Adrenal gland (tissue), 5 donors: ENCODE data around the gene STEAP2.

ENCODE experiments used
- POLR2A ChIP-seq, 2 donors: fragments of 450-650 bp; IDR thresholded peaks; one replicate each; pipeline ENCODE4 v1.6.1; 2017; ENCODE audit warnings: antibody characterized with exemption in 2 of 2, mild to moderate bottlenecking in 2 of 2, moderate library complexity in 1 of 2
- TF ChIP-seq, protein P1 (sequence below), 6 experiments: fragments of 450-650 bp in 4 of 6; fragments of 200-600 bp in 2 of 6; sonication (generic) in 1 of 6; IDR thresholded peaks; 1 replicate in 5 of 6; 2 replicates in 1 of 6; pipeline versions ENCODE4 v1.5.1 to v1.8.0; 2016 to 2021; ENCODE audit warnings: antibody characterized with exemption in 6 of 6, mild to moderate bottlenecking in 2 of 6, moderate library complexity in 1 of 6
- donor health status: DM: no; HTN: no; CAD: no.

DNA sequence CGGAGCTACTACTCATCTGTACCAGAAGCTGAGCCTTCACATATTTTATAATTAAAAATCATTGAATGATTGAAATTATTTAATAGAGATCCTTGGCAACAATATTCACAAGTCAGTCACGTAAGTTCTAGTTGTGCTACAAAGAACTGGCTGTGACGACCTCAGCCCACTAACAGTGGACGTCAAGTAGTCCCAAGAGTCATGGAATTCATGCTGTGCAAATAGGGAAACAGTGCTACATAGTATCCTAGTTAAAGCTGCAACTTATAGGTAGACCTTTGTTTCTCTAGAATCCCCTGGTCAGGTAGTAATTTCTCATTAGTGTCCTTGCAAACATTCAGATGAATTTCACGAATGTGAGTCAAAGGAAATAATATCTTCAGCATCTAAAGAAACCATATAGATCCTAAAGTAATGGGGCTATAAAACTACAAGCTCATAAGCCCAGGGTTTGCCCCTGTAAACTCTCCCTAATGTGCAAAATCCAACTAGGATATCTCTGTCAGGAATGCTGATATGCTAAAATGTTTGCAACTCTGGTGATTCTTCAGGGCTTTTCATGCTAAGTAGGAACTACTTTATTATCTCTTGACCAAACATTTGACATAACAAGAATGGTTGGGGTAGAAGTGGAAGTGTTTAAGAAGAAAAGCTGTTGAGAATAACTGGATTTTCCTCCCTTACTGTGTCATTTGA lies 64.6 kb downstream of the STEAP2 start:
- TF ChIP-seq, protein P1, sequence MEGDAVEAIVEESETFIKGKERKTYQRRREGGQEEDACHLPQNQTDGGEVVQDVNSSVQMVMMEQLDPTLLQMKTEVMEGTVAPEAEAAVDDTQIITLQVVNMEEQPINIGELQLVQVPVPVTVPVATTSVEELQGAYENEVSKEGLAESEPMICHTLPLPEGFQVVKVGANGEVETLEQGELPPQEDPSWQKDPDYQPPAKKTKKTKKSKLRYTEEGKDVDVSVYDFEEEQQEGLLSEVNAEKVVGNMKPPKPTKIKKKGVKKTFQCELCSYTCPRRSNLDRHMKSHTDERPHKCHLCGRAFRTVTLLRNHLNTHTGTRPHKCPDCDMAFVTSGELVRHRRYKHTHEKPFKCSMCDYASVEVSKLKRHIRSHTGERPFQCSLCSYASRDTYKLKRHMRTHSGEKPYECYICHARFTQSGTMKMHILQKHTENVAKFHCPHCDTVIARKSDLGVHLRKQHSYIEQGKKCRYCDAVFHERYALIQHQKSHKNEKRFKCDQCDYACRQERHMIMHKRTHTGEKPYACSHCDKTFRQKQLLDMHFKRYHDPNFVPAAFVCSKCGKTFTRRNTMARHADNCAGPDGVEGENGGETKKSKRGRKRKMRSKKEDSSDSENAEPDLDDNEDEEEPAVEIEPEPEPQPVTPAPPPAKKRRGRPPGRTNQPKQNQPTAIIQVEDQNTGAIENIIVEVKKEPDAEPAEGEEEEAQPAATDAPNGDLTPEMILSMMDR (IDR thresholded peaks at IDR 0.05): no peak
- TF ChIP-seq POLR2A (IDR thresholded peaks at IDR 0.05): no peak
